Measurements from ENCODE around the gene PARD6A.

DNA sequence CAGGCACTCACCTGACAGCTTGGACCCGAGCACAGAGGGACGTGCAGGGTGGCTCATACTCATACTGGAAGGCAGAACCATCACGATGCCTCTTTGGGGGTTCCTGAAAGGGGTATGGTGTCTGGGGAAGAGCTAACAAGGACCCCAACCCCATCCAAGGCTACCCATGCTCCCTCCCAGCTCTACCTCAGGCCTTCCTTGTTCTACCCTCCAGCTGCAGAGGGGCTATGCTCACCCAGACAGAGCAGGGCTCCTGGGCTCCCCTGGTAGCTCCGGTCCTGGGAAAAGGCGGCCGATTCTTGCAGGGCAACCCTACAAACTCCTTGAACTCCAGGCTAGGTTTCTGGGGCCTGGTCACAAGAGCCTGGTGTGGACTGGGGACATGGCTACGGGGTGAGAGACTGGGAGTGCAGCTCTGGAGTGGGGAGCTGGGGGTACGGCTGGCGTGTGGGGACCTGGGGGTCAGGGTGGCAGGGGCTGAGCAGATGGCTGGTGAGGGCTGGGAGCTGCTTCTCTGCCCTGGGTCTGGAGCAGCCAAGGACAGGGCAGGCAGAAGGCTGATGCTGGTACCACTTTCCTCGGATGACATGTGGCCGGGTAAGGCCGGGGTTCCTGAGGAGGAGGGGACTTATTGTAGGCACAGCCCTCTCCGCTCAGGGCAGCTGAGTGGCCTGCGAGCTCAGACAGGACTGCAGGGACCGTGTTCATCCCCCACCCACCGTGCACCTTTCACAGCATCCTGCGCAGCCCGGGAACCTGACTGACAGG lies 2.8 kb upstream of the PARD6A start:
- TF ChIP-seq CTCF (IDR thresholded peaks at IDR 0.05) = no peak
- TF ChIP-seq POLR2A (IDR thresholded peaks at IDR 0.05) = no peak
